PC-9 (cell line): Measurements from ENCODE around the gene PTPMT1. TPM values are rescaled to one million over a fixed set of nuclear protein-coding genes. Genes with fewer than 3 reads are reported as not detected.

Experiments used
- BruUV-seq: library from RNA; stranded (reverse); fragments of 400-500 nt; replicated peaks from 2 replicates; lab custom pipeline; 2021; lab: Mats Ljungman, UMichigan
- CTCF ChIA-PET: fragments of 300-600 bp; sonication (Branson Sonifier 250); formaldehyde crosslinking; loops from one replicate; lab custom pipeline; 2022; ENCODE audit warnings: antibody characterized with exemption; lab: Charles Lee
- POLR2A ChIA-PET: fragments of 300-600 bp; sonication (Branson Sonifier 250); formaldehyde crosslinking; loops from one replicate; lab custom pipeline; 2022; ENCODE audit warnings: antibody characterized with exemption; ENCODE audit not compliant: unreplicated experiment; lab: Charles Lee
- DNase-seq, 2 experiments: peaks; one replicate each; pipeline versions ENCODE4 v3.0.0 to v3.0.0-alpha.2; 2015 to 2022; ENCODE audit warnings: mixed read lengths in 1 of 2
- H2AFZ ChIP-seq: fragments of 200-600 bp; sonication (generic); 2 replicates; pipeline ENCODE4 v1.8.1; 2017; ENCODE audit warnings: antibody characterized with exemption
- H3F3A ChIP-seq: fragments of 200-600 bp; sonication (generic); 2 replicates; pipeline ENCODE4 v1.8.1; 2017; ENCODE audit warnings: antibody characterized with exemption, mild to moderate bottlenecking, low read depth; ENCODE audit not compliant: insufficient read depth
- H3K27ac ChIP-seq: fragments of 200-600 bp; sonication (generic); 2 replicates; pipeline ENCODE4 v1.6.1; 2016; ENCODE audit warnings: mixed run types
- H3K27me3 ChIP-seq: fragments of 200-600 bp; sonication (generic); 2 replicates; pipeline ENCODE4 v1.6.1; 2016; ENCODE audit warnings: low read depth, mixed run types; ENCODE audit not compliant: insufficient read depth
- H3K36me3 ChIP-seq: fragments of 200-600 bp; sonication (generic); 2 replicates; pipeline ENCODE4 v1.6.1; 2016; ENCODE audit warnings: low read depth, mixed run types
- H3K4me1 ChIP-seq: fragments of 200-600 bp; sonication (generic); replicated peaks from 2 replicates; pipeline ENCODE4 v1.6.1; 2016; ENCODE audit warnings: mixed run types; ENCODE audit not compliant: insufficient read depth
- H3K4me2 ChIP-seq: fragments of 200-600 bp; sonication (generic); 2 replicates; pipeline ENCODE4 v1.6.1; 2017; ENCODE audit warnings: mixed run types
- H3K4me3 ChIP-seq: fragments of 200-600 bp; sonication (generic); 2 replicates; pipeline ENCODE4 v1.6.1; 2016; ENCODE audit warnings: mixed run types
- H3K79me2 ChIP-seq: fragments of 200-600 bp; sonication (generic); 2 replicates; pipeline ENCODE4 v1.6.1; 2017; ENCODE audit warnings: low read depth, mixed run types
- H3K9me2 ChIP-seq: fragments of 200-600 bp; sonication (generic); 2 replicates; pipeline ENCODE4 v1.8.1; 2017; ENCODE audit warnings: mild to moderate bottlenecking; ENCODE audit not compliant: insufficient read depth
- H3K9me3 ChIP-seq: fragments of 200-600 bp; sonication (generic); 2 replicates; pipeline ENCODE4 v1.8.1; 2016; ENCODE audit warnings: low read depth; ENCODE audit not compliant: insufficient read depth
- H4K20me1 ChIP-seq: fragments of 200-600 bp; sonication (generic); 2 replicates; pipeline ENCODE4 v1.8.1; 2017; ENCODE audit not compliant: insufficient read depth
- EZH2 ChIP-seq: fragments of 200-600 bp; sonication (generic); IDR thresholded peaks from 2 replicates; pipeline ENCODE4 v1.8.0; 2017; ENCODE audit warnings: antibody characterized with exemption, low read depth
- intact Hi-C: fragments of 100-400 bp; cut with micrococcal nuclease; formaldehyde crosslinking; loops from one replicate; pipeline ENCODE4 v1.10.0; 2022; ENCODE audit not compliant: unreplicated experiment
- total RNA-seq: library from RNA; stranded (reverse); gene quantifications from 2 replicates; pipeline ENCODE4 v1.2.3, GENCODE V29; 2021
- TF ChIP-seq, protein P1 (sequence below): fragments of 200-600 bp; sonication (generic); conservative IDR thresholded peaks from 2 replicates; pipeline ENCODE4 v1.6.1; 2017; ENCODE audit warnings: mixed run types, antibody characterized with exemption, mild to moderate bottlenecking, moderate library complexity

Gene PTPMT1
- total RNA-seq, 1 experiment from 2014 or later = 79.0 TPM

DNA sequence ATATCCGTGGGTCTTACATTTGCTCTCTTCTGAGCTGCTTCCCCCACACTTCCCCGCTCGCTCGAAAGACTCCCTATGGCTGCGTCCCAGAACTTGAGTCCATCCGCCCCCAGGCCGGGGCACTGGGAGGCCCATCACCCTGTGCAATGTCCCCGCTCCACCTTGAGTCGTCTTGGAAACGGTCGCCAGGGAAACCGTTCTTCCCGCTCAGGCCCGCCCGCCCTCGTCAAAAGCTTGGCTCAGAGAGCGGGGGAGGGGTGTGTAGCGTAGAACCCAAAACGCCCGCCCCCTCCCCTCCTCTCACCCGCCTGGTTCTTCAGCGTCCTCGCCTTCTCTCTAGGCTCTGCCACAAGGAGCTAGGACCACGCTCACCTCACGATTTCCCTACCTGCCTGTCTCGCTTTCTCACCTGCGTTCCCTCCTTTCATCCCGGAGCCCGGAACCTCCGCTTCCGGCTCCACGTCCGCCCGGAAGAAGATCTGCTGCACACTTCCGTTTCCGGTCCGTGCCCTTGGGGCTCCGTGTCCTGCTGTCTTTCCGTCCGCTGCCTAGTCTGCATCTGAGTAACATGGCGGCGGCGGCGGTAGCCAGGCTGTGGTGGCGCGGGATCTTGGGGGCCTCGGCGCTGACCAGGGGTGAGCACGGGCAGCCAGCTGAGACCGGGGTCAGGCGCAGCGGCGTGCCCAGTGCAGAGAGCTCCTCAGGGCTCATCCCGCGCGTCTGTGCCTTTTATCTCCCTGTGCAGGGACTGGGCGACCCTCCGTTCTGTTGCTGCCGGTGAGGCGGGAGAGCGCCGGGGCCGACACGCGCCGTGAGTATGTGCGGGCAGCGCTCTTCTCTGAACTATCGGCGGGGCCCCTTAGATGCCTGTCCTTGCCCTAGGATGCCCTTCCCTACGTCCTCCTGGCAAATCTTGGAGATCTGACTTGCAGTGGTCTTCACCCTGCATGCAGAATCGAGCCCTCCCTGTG lies 13.4 kb downstream of the PTPMT1 start, which contains the start of the genes KBTBD4 and NDUFS3:
Gene KBTBD4 (minus strand): TSS at position 447 of the 971 bp plus-strand sequence. CDS start 19 bp downstream, at position 428.
Gene NDUFS3 (plus strand): TSS at position 551 of the 971 bp plus-strand sequence. CDS start 18 bp downstream, at position 569.
- Histone ChIP-seq H3K79me2 (peaks cover 34% of the 10 kb centered on the region), H3K4me1 (peaks cover 12% of the 10 kb centered on the region), H3F3A (peaks cover 16% of the 10 kb centered on the region; the same call in 1 of the 2 replicates), H3K9me2 (no peaks in the 10 kb centered on the region), H3K4me2 (peak within 1 kb of the TSS; percentile 98), H3K4me3 (peak within 1 kb of the TSS; percentile 80), H3K27ac (peak within 1 kb of the TSS; percentile 45; the same call in 1 of the 2 replicates), H3K36me3 (peaks cover 12% of the 10 kb centered on the region; the same call in 1 of the 2 replicates), H3K9me3 (no peaks in the 10 kb centered on the region), H3K27me3 (no peaks in the 10 kb centered on the region), H2AFZ (peak within 1 kb of the TSS; percentile 87), H4K20me1 (no peaks in the 10 kb centered on the region)
- POLR2A ChIA-PET = interaction anchor here (0.5 to 0.6 kb wide), 3 partner anchors 111 to 953 kb away, joined by 4 to 16 read pairs (median 7); no protein-coding TSS in a partner anchor
- BruUV-seq = TSS peak; percentile 26
- no peak for TF ChIP-seq EZH2
- TF ChIP-seq, protein P1, sequence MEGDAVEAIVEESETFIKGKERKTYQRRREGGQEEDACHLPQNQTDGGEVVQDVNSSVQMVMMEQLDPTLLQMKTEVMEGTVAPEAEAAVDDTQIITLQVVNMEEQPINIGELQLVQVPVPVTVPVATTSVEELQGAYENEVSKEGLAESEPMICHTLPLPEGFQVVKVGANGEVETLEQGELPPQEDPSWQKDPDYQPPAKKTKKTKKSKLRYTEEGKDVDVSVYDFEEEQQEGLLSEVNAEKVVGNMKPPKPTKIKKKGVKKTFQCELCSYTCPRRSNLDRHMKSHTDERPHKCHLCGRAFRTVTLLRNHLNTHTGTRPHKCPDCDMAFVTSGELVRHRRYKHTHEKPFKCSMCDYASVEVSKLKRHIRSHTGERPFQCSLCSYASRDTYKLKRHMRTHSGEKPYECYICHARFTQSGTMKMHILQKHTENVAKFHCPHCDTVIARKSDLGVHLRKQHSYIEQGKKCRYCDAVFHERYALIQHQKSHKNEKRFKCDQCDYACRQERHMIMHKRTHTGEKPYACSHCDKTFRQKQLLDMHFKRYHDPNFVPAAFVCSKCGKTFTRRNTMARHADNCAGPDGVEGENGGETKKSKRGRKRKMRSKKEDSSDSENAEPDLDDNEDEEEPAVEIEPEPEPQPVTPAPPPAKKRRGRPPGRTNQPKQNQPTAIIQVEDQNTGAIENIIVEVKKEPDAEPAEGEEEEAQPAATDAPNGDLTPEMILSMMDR = no peak
- CTCF ChIA-PET = interaction anchor here (0.5 kb wide), 1 partner anchor 133 kb away, joined by 5 read pairs; no protein-coding TSS in a partner anchor
- intact Hi-C loops = no loop called here
- peak; percentile 79 to 89 for DNase-seq

DNA sequence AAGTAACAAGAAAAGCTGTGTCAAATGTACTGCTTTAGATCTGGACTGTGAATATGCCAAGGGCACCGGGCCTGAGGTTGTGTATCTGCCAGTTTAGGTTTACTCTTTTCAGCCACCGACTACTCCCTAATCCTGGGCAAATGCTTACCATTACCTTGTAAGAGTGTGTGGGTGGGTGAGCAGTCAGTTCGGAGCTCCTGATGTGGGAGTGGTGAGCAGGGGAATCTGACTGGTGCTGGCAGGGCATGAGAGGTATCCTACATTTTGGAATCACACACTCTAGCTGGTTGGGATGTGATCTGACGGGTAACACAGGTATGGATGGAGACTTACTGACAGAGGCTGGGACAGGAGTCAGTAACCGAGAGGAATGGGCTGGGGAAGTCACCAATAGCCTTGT lies 18.4 kb downstream of the PTPMT1 start:
- DNase-seq = no peak
- Histone ChIP-seq H3K4me2 (no peak overlapping the region), H3K4me1 (peaks cover 6% of the 10 kb centered on the region), H3K4me3 (no peak overlapping the region), H2AFZ (no peak overlapping the region), H4K20me1 (no peaks in the 10 kb centered on the region), H3K27me3 (no peaks in the 10 kb centered on the region), H3K9me3 (no peaks in the 10 kb centered on the region), H3K9me2 (no peaks in the 10 kb centered on the region), H3K79me2 (peaks cover 20% of the 10 kb centered on the region), H3F3A (no peaks in the 10 kb centered on the region; the same call in 1 of the 2 replicates), H3K27ac (no peak overlapping the region), H3K36me3 (0 out of 2 replicates have a peak, but pooled peaks cover 12% of the 10 kb centered on the region)
- TF ChIP-seq EZH2 = no peak
- TF ChIP-seq, protein P1 = no peak
- CTCF ChIA-PET = no interaction called here
- intact Hi-C loops = no loop called here
- BruUV-seq = no TSS peak
- POLR2A ChIA-PET = no interaction called here

DNA sequence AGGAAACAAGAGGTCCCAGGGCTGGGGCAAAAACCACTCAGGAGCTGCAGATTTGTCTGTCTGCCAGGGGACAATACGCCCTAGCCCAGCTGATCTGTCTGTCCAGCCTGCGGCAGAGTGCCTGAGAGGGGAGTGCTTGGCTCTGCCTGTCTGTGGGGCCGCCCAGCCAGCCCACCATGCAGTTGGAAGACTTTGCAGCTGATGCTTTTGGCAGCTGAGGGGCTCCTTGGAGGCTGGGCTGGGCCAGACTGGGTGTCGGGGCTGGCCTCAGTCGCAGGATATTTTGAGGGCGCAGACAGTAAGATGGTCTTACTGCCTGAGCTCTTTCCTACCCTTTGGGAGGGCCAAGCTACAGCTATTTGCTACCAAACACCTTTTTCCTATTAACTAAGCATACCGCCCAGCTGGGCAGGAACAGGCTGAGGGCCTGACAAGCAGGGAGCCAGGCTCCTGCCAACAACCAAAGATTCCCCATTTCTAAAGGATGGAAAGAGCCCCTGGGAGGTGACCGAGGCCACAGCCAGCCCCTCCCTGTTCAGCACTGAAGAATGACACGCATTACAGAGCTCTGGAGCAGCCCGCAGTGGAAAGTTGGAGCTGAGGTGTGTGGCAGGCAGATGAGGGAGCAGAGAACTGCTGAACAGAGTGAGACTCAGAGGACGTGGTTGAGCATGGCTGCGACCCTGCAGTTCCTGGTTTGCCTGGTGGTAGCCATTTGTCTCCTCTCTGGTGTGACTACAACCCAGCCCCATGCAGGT lies 20.9 kb downstream of the PTPMT1 start, which contains the start of gene FAM180B:
Gene FAM180B (plus strand): TSS at position 581 of the 758 bp plus-strand sequence. CDS start 91 bp downstream, at position 672.
- ChIA-PET POLR2A (no interaction called here), CTCF (no interaction called here)
- H3K4me1 ChIP-seq = no peaks in the 10 kb centered on the region
- H3K4me3 ChIP-seq = no peak within 1 kb of the TSS
- H3F3A ChIP-seq = no peaks in the 10 kb centered on the region; the same call in 1 of the 2 replicates
- intact Hi-C loops = no loop called here
- 0 out of 2 replicates have a peak, but pooled peaks cover 8% of the 10 kb centered on the region for H3K36me3 ChIP-seq
- no peak for DNase-seq
- H3K27me3 ChIP-seq = no peaks in the 10 kb centered on the region
- no peak within 1 kb of the TSS for H3K27ac ChIP-seq
- no TSS peak for BruUV-seq
- TF ChIP-seq EZH2 = no peak
- TF ChIP-seq, protein P1 = no peak
- H3K9me2 ChIP-seq = no peaks in the 10 kb centered on the region
- no peaks in the 10 kb centered on the region for H3K9me3 ChIP-seq
- H4K20me1 ChIP-seq = no peaks in the 10 kb centered on the region
- no peak within 1 kb of the TSS for H3K4me2 ChIP-seq
- H3K79me2 ChIP-seq = no peaks in the 10 kb centered on the region
- no peak within 1 kb of the TSS for H2AFZ ChIP-seq
